Endothelial cell (in vitro differentiated cells): ENCODE data around the gene STING1. TPM values are rescaled to one million over a fixed set of nuclear protein-coding genes. Genes with fewer than 3 reads are reported as not detected.

Source experiments
- DNase-seq: peaks from one replicate; pipeline ENCODE4 v3.0.0; 2021; ENCODE audit warnings: low spot score
- H3K27ac Mint-ChIP-seq: one replicate; pipeline ENCODE4 v1.8.0; 2021; ENCODE audit warnings: mixed read lengths, inconsistent platforms; ENCODE audit not compliant: unreplicated experiment
- H3K27me3 Mint-ChIP-seq: one replicate; pipeline ENCODE4 v1.8.0; 2021; ENCODE audit warnings: mild to moderate bottlenecking, moderate library complexity, mixed read lengths, inconsistent platforms; ENCODE audit not compliant: unreplicated experiment
- H3K36me3 Mint-ChIP-seq: one replicate; pipeline ENCODE4 v1.8.0; 2021; ENCODE audit warnings: mild to moderate bottlenecking, low read depth, mixed read lengths, inconsistent platforms; ENCODE audit not compliant: unreplicated experiment
- H3K4me1 Mint-ChIP-seq: one replicate; pipeline ENCODE4 v1.8.0; 2021; ENCODE audit warnings: mild to moderate bottlenecking, mixed read lengths, inconsistent platforms; ENCODE audit not compliant: unreplicated experiment
- H3K4me3 Mint-ChIP-seq: one replicate; pipeline ENCODE4 v1.8.0; 2021; ENCODE audit warnings: mild to moderate bottlenecking, mixed read lengths, inconsistent platforms; ENCODE audit not compliant: unreplicated experiment
- H3K9me3 Mint-ChIP-seq: one replicate; pipeline ENCODE4 v1.8.0; 2021; ENCODE audit warnings: mixed read lengths, inconsistent platforms; ENCODE audit not compliant: unreplicated experiment
- CTCF ChIP-seq: fragments of 200-600 bp; sonication (generic); IDR thresholded peaks from one replicate; pipeline ENCODE4 v1.5.0; 2021; ENCODE audit warnings: antibody characterized with exemption; ENCODE audit not compliant: unreplicated experiment
- total RNA-seq: library from RNA; stranded (reverse); fragmentation: NEBNext Ultra II Directional; extraction: Animal tissue kit (Norgen Biotek cat#: 25700); gene quantifications from one replicate; pipeline ENCODE4 v1.2.1, GENCODE V29; 2021; ENCODE audit not compliant: unreplicated experiment

Gene STING1
- total RNA-seq, 1 donor from 2014 or later: 69.1 TPM

GRCh38 chr5:139472386-139473030, 10.1 kb downstream of the STING1 start:
- Mint-ChIP-seq H3K27me3 (peaks cover 17% of the 10 kb centered on the region), H3K27ac (peak overlapping the region; percentile 96), H3K4me3 (no peak overlapping the region), H3K4me1 (peaks cover 46% of the 10 kb centered on the region), H3K9me3 (no peaks in the 10 kb centered on the region), H3K36me3 (peaks cover 4% of the 10 kb centered on the region)
- TF ChIP-seq CTCF: no peak
- no peak for DNase-seq

GRCh38 chr5:139470821-139471300, 11.7 kb downstream of the STING1 start, which contains the start of gene SMIM33:
Gene SMIM33 (plus strand): TSS chr5:139471004. CDS start chr5:139471122, 118 bp downstream.
- H3K27ac Mint-ChIP-seq: no peak within 1 kb of the TSS

GRCh38 chr5:139468421-139468931, 14.1 kb downstream of the STING1 start:
- no peak for TF ChIP-seq CTCF
- H3K4me1 Mint-ChIP-seq: peaks cover 33% of the 10 kb centered on the region
- H3K36me3 Mint-ChIP-seq: peaks cover 4% of the 10 kb centered on the region
- no peaks in the 10 kb centered on the region for H3K9me3 Mint-ChIP-seq
- peaks cover 13% of the 10 kb centered on the region for H3K27me3 Mint-ChIP-seq
- H3K27ac Mint-ChIP-seq: peak overlapping the region; percentile 30
- no peak for DNase-seq
- H3K4me3 Mint-ChIP-seq: no peak overlapping the region

More at GRCh38 chr5:139470821-139471300, 11.7 kb downstream of the STING1 start, which contains the start of gene SMIM33:
- no peaks in the 10 kb centered on the region for H3K9me3 Mint-ChIP-seq
- no peak for DNase-seq
- H3K27me3 Mint-ChIP-seq: peaks cover 17% of the 10 kb centered on the region
- TF ChIP-seq CTCF: no peak
- H3K36me3 Mint-ChIP-seq: peaks cover 4% of the 10 kb centered on the region
- H3K4me3 Mint-ChIP-seq: no peak within 1 kb of the TSS
- H3K4me1 Mint-ChIP-seq: peaks cover 46% of the 10 kb centered on the region

- Mint-ChIP-seq H3K4me1 (peaks cover 33% of the 10 kb centered on the region), H3K36me3 (peaks cover 10% of the 10 kb centered on the region), H3K27me3 (peaks cover 10% of the 10 kb centered on the region), H3K27ac (peak within 1 kb of the TSS; percentile 98), H3K4me3 (peak within 1 kb of the TSS; percentile 94), H3K9me3 (no peaks in the 10 kb centered on the region)
- TF ChIP-seq CTCF: no peak
- peak; percentile 65 for DNase-seq
Observed at GRCh38 chr5:139462586-139463276, 19.8 kb downstream of the STING1 start, which contains the start of gene ECSCR. Gene ECSCR (minus strand): TSS chr5:139462743. CDS start chr5:139462670, 73 bp downstream.
